ENCODE results near the gene SLC25A21.
"Not testable (repeated sequence)": the region's sequence is repeated elsewhere in the genome, so short reads cannot be mapped to it uniquely, and the experiment has no call there.

SLC25A21 gene

GRCh38 chr14:37185670-37186069 lies 13.3 kb upstream of the SLC25A21 start:
- no peak for FAIRE-seq

GRCh38 chr14:37184520-37184919 lies 12.1 kb upstream of the SLC25A21 start:
- not testable (repeated sequence) for FAIRE-seq

GRCh38 chr14:37181441-37181840 lies 9.0 kb upstream of the SLC25A21 start:
- no peak for FAIRE-seq

- FAIRE-seq: not testable (repeated sequence)
Measured at GRCh38 chr14:37180886-37181285, 8.5 kb upstream of the SLC25A21 start.

- no peak for FAIRE-seq
Measured at GRCh38 chr14:37179896-37180502, 7.6 kb upstream of the SLC25A21 start.

- no peak for FAIRE-seq
Measured at GRCh38 chr14:37172936-37173614, 669 bp upstream of the SLC25A21 start.

- FAIRE-seq: no peak
Measured at GRCh38 chr14:37171678-37172023, 755 bp downstream of the SLC25A21 start.

GRCh38 chr14:37170993-37171392 lies 1.4 kb downstream of the SLC25A21 start:
- FAIRE-seq: no peak

GRCh38 chr14:37170237-37170636 lies 2.2 kb downstream of the SLC25A21 start:
- no peak for FAIRE-seq

GRCh38 chr14:37168721-37169120 lies 3.7 kb downstream of the SLC25A21 start:
- FAIRE-seq: no peak

- no peak for FAIRE-seq
Measured at GRCh38 chr14:37167151-37168047, 5.0 kb downstream of the SLC25A21 start.

- FAIRE-seq: no peak
Measured at GRCh38 chr14:37165794-37166193, 6.6 kb downstream of the SLC25A21 start.

GRCh38 chr14:37162307-37162706 lies 10.1 kb downstream of the SLC25A21 start:
- not testable (repeated sequence) for FAIRE-seq

GRCh38 chr14:37157987-37158386 lies 14.4 kb downstream of the SLC25A21 start:
- no peak for FAIRE-seq

- FAIRE-seq: no peak
Measured at GRCh38 chr14:37153483-37153882, 18.9 kb downstream of the SLC25A21 start.

- FAIRE-seq: no peak
Measured at GRCh38 chr14:37153005-37153404, 19.4 kb downstream of the SLC25A21 start.

- FAIRE-seq: peak; percentile 94
Measured at GRCh38 chr14:37150414-37150813, 22.0 kb downstream of the SLC25A21 start.

- FAIRE-seq: no peak
Measured at GRCh38 chr14:37147310-37147880, 25.0 kb downstream of the SLC25A21 start.

GRCh38 chr14:37146438-37146837 lies 26.0 kb downstream of the SLC25A21 start:
- not testable (repeated sequence) for FAIRE-seq

- FAIRE-seq: no peak
Measured at GRCh38 chr14:37145395-37145794, 27.0 kb downstream of the SLC25A21 start.

GRCh38 chr14:37144729-37145363 lies 27.6 kb downstream of the SLC25A21 start:
- FAIRE-seq: no peak

- FAIRE-seq: no peak
Measured at GRCh38 chr14:37143475-37143874, 28.9 kb downstream of the SLC25A21 start.

- FAIRE-seq: no peak
Measured at GRCh38 chr14:37142835-37143401, 29.5 kb downstream of the SLC25A21 start.

All from islet of Langerhans (tissue), 1 donor.